NB4 (cell line): ENCODE data around the gene TCF25.

Source experiments
- DNase-seq: peaks from one replicate; pipeline ENCODE4 v3.0.0; 2010; ENCODE audit warnings: low read depth
- H3K4me3 ChIP-seq: one replicate; pipeline ENCODE4 v1.5.1; 2011; ENCODE audit warnings: mild to moderate bottlenecking, low read depth, low read length, moderate library complexity
- CTCF ChIP-seq: IDR thresholded peaks from one replicate; pipeline ENCODE4 v1.5.1; 2012; ENCODE audit warnings: low read depth, low read length
- MYC ChIP-seq: IDR thresholded peaks from 2 replicates; pipeline ENCODE4 v1.6.1; 2011; ENCODE audit warnings: low read depth, low read length
- POLR2A ChIP-seq: IDR thresholded peaks from 2 replicates; pipeline ENCODE4 v1.6.1; 2011; ENCODE audit warnings: mild to moderate bottlenecking; ENCODE audit not compliant: insufficient read length; ENCODE audit errors: extremely low read depth
- TF ChIP-seq, protein P1 (sequence below): IDR thresholded peaks from 2 replicates; pipeline ENCODE4 v1.6.1; 2011; ENCODE audit warnings: low read depth, low read length

The TCF25 gene

GRCh38 chr16:89907055-89907814 lies 33.8 kb downstream of the TCF25 start:
- TF ChIP-seq, protein P1, sequence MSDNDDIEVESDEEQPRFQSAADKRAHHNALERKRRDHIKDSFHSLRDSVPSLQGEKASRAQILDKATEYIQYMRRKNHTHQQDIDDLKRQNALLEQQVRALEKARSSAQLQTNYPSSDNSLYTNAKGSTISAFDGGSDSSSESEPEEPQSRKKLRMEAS = no peak
- TF ChIP-seq POLR2A (no peak), MYC (no peak), CTCF (no peak)
- no peak for DNase-seq

GRCh38 chr16:89908236-89908635 lies 34.8 kb downstream of the TCF25 start:
- no peak for DNase-seq
- H3K4me3 ChIP-seq = no peak overlapping the region
- TF ChIP-seq CTCF (no peak), POLR2A (no peak), MYC (no peak)
- TF ChIP-seq, protein P1 = no peak

More at GRCh38 chr16:89907055-89907814, 33.8 kb downstream of the TCF25 start:
- H3K4me3 ChIP-seq = no peak overlapping the region

- H3K4me3 ChIP-seq = no peak overlapping the region
- TF ChIP-seq, protein P1 = no peak
- TF ChIP-seq CTCF = peak; percentile 88
- peak; percentile 69 for DNase-seq
Observed at GRCh38 chr16:89909777-89910716, 36.7 kb downstream of the TCF25 start.

GRCh38 chr16:89910717-89911354 lies 37.4 kb downstream of the TCF25 start:
- H3K4me3 ChIP-seq = no peak overlapping the region
- no peak for DNase-seq
- TF ChIP-seq POLR2A (no peak), CTCF (no peak), MYC (no peak)
- TF ChIP-seq, protein P1 = no peak

GRCh38 chr16:89911375-89911774 lies 38.0 kb downstream of the TCF25 start:
- no peak for TF ChIP-seq POLR2A
- TF ChIP-seq MYC = no peak
- TF ChIP-seq CTCF = no peak
- TF ChIP-seq, protein P1 = no peak
- no peak for DNase-seq

More at GRCh38 chr16:89911375-89911774, 38.0 kb downstream of the TCF25 start:
- H3K4me3 ChIP-seq = no peak overlapping the region
